Transverse colon (tissue), 4 donors: ENCODE measurements around the gene HIVEP3. TPM values are rescaled to one million over a fixed set of nuclear protein-coding genes. Genes with fewer than 3 reads are reported as not detected.

Source experiments
- DNase-seq: peaks from one replicate; pipeline ENCODE4 v3.0.0-alpha.2; 2019
- H3K27ac ChIP-seq, 4 donors: fragments of 200-600 bp; sonication (generic); 2 replicates each; pipeline ENCODE4 v1.5.1; 2016 to 2018; ENCODE audit warnings: inconsistent platforms in 4 of 4
- H3K27me3 ChIP-seq: fragments of 200-600 bp; sonication (generic); 2 replicates; pipeline ENCODE4 v1.5.1; 2017; ENCODE audit warnings: inconsistent platforms
- H3K36me3 ChIP-seq, 4 donors: fragments of 200-600 bp; sonication (generic); 2 replicates each; pipeline ENCODE4 v1.5.1; 2017 to 2019; ENCODE audit warnings: inconsistent platforms in 4 of 4
- H3K4me1 ChIP-seq, 4 donors: fragments of 200-600 bp; sonication (generic); 2 replicates each; pipeline ENCODE4 v1.5.1; 2017 to 2020; ENCODE audit warnings: inconsistent platforms in 4 of 4
- H3K4me3 ChIP-seq, 4 donors: fragments of 200-600 bp; sonication (generic); 1 replicate in 1 of 4; 2 replicates in 3 of 4; pipeline versions ENCODE4 v1.5.1 to v1.6.1; 2017 to 2019; ENCODE audit warnings: inconsistent platforms in 4 of 4
- H3K9me3 ChIP-seq, 2 donors: fragments of 200-600 bp; sonication (generic); 2 replicates each; pipeline ENCODE4 v1.5.1; 2017 to 2019; ENCODE audit warnings: inconsistent platforms in 2 of 2
- CTCF ChIP-seq, 5 experiments: fragments of 200-600 bp in 3 of 5; fragments of 450-650 bp in 2 of 5; sonication (generic) in 3 of 5; IDR thresholded peaks; 1 replicate in 2 of 5; 2 replicates in 3 of 5; pipeline ENCODE4 v1.5.1; 2016 to 2017; ENCODE audit warnings: antibody characterized with exemption in 5 of 5, inconsistent platforms in 3 of 5, mild to moderate bottlenecking in 2 of 5, moderate library complexity in 1 of 5
- EP300 ChIP-seq: sonication (generic); formaldehyde crosslinking; IDR thresholded peaks from one replicate; pipeline ENCODE4 v1.6.1; 2017; ENCODE audit warnings: antibody characterized with exemption, low read depth
- POLR2A ChIP-seq: fragments of 450-650 bp; IDR thresholded peaks from one replicate; pipeline ENCODE4 v1.6.1; 2016; ENCODE audit warnings: antibody characterized with exemption, mild to moderate bottlenecking, moderate library complexity
- POLR2AphosphoS5 ChIP-seq, 3 donors: sonication (generic); formaldehyde crosslinking; IDR thresholded peaks; one replicate each; pipeline ENCODE4 v1.6.1; 2016; ENCODE audit warnings: antibody characterized with exemption in 3 of 3
- WGBS, 2 donors: methylation state at CpG; one replicate each; pipeline ENCODE4 v1.1.5; 2018; ENCODE audit warnings: low coverage in 1 of 2; 5-methylcytosine and 5-hydroxymethylcytosine counted together
- in situ Hi-C, 4 donors: fragments of 200-750 bp; cut with MboI; loops; one replicate each; pipeline versions ENCODE4 v1.15.0 to v1.15.1; 2017; ENCODE audit warnings: low sequenced_read_pairs in 3 of 4, low pct_ligation_motif_present in 1 of 4, low pct_unique_long_range_greater_than_20kb in 1 of 4
- intact Hi-C: fragments of 100-400 bp; cut with DNase I; formaldehyde crosslinking; loops from one replicate; pipeline ENCODE4 v1.15.1; 2023; ENCODE audit warnings: low total_unique reads
- total RNA-seq, 4 donors: library from RNA; depleted of rRNA; stranded (reverse); fragments of >200 nt; gene quantifications; one replicate each; pipeline ENCODE4 v1.1.0, GENCODE V29; 2016

Gene HIVEP3
- total RNA-seq, 4 donors from 2014 or later = 3.7 to 15.0 (median 5.2) TPM

DNA sequence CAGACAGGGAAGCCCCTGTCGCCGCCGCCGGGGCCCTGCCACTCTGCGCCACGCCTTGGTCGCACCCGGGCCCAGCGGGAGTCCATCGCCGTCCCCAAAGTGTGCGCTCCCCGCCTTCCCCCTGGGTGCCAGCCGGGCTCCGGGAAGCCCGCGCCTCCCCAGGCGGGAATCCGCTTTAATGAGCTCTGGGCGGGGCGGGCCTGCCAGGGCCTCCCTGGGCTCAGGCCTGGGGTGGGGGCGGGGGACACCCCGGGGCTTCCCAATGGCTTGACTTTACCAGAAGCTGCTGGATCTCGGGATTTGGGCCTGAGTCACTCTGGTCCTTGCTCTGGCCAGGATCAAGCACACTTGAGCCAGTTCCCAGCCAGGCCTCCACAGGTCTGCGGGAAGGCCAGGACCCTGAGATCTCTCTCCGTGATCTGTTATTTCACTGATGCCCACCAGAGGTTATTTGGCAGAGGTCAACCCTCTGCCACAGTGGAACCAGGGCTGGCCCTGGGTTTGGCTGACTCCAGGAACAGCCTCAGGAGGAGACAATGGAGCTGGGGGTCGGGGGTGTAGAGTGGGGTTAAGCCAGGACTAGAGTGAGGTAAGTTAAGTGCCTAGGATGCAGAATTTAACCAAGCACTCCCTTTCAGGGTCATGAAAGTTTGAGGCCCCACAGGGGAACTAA, 255.8 kb downstream of the HIVEP3 start:
- Histone ChIP-seq H3K4me3 (peak overlapping the region; percentile 53 to 65 (median 57)), H3K36me3 (no peaks in the 10 kb centered on the region), H3K27ac (peak overlapping the region; percentile 83 to 92 (median 88)), H3K4me1 (peaks cover 6 to 21% (median 12%) of the 10 kb centered on the region in 4 donors), H3K9me3 (no peaks in the 10 kb centered on the region), H3K27me3 (peaks cover 18% of the 10 kb centered on the region)
- DNase-seq = peak; percentile 24
- WGBS, 2 donors = 53% methylated on average over 5 of the region's 27 CpGs; no CpG with 5 or more reads in 1 of the 2 donors
- TF ChIP-seq POLR2AphosphoS5 (IDR thresholded peaks at IDR 0.05) = peak in 1 of 3 donors; percentile 34
- no peak for TF ChIP-seq POLR2A
- TF ChIP-seq CTCF (IDR thresholded peaks at IDR 0.05) = no peak
- TF ChIP-seq EP300 = no peak
- intact Hi-C loops = no loop called here
- in situ Hi-C loops = no loop called here

- 1% methylated on average over 62 of the region's 105 CpGs; no CpG with 5 or more reads in 1 of the 2 donors for WGBS, 2 donors
- H3K4me1 ChIP-seq = peaks cover 6 to 21% (median 12%) of the 10 kb centered on the region in 4 donors
- in situ Hi-C loops = no loop called here
- DNase-seq = peak; percentile 67
- peak overlapping the region; percentile 53 to 65 (median 57) for H3K4me3 ChIP-seq
- TF ChIP-seq POLR2AphosphoS5 (IDR thresholded peaks at IDR 0.05) (no peak), CTCF (IDR thresholded peaks at IDR 0.05) (no peak), POLR2A (no peak), EP300 (no peak)
- H3K27me3 ChIP-seq = peaks cover 18% of the 10 kb centered on the region
- no peaks in the 10 kb centered on the region for H3K9me3 ChIP-seq
- H3K36me3 ChIP-seq = no peaks in the 10 kb centered on the region
- intact Hi-C loops = no loop called here
- H3K27ac ChIP-seq = peak overlapping the region; percentile 83 to 92 (median 88)
Measured at GRCh38 chr1:41662061-41662764, 256.5 kb downstream of the HIVEP3 start.

DNA sequence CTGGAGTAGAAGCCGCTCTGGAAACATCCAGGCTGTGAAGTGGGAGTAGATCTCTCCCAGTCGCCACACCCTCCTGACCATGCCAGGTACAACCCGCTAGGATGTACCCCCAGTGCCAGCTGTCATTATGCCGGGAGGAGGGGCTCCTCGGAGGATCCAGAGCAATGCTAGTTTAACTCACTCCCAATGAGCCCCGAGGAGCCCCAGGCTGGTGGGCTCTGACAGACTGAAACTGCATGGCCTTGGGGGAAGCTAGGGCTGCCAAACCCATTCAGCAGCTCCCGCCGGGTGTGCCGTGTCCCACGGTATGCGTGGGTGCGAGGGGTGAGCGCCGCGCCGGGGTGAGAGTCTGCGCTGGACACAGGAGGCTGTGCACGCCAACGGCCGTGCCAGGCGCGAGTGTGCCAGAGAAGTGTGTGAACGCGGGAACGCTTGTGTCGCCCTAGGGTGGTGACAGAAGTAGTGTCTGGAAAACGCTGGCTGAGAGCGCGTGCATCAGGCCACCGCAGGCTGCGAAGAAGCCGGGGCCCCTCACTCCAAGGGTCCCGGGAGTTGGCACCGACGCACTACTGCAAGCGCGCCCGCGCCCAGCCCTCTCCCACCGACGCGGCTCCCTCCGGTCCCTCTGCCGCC, 257.2 kb downstream of the HIVEP3 start:
- Histone ChIP-seq H3K4me3 (peak overlapping the region; percentile 13 to 51 (median 44)), H3K4me1 (peaks cover 6 to 21% (median 12%) of the 10 kb centered on the region in 4 donors), H3K9me3 (no peaks in the 10 kb centered on the region), H3K27me3 (peaks cover 18% of the 10 kb centered on the region), H3K36me3 (no peaks in the 10 kb centered on the region), H3K27ac (peak overlapping the region in 1 of 4 donors; percentile 42)
- TF ChIP-seq EP300 = no peak
- no peak for TF ChIP-seq CTCF (IDR thresholded peaks at IDR 0.05)
- no peak for TF ChIP-seq POLR2A
- no peak for TF ChIP-seq POLR2AphosphoS5 (IDR thresholded peaks at IDR 0.05)
- intact Hi-C loops = no loop called here
- in situ Hi-C loops = no loop called here
- DNase-seq = no peak
- WGBS, 2 donors = 2% methylated on average over 39 of the region's 44 CpGs; no CpG with 5 or more reads in 1 of the 2 donors
